Neural progenitor cell (in vitro differentiated cells): ENCODE data around the gene LRRC9.
A peak's percentile ranks its signal among the peaks of the same experiment; 100 is the strongest.

Experiments
- CTCF ChIP-seq: fragments of 200-600 bp; sonication (generic); IDR thresholded peaks from 2 replicates; pipeline ENCODE4 v1.5.1; 2017; ENCODE audit warnings: antibody characterized with exemption, mild to moderate bottlenecking
- EZH2 ChIP-seq: fragments of 200-600 bp; sonication (generic); IDR thresholded peaks from 2 replicates; pipeline ENCODE4 v1.6.1; 2017; ENCODE audit warnings: antibody characterized with exemption, mild to moderate bottlenecking, moderate library complexity
- EZH2phosphoT487 ChIP-seq: fragments of 200-600 bp; sonication (generic); IDR thresholded peaks from 2 replicates; pipeline ENCODE4 v1.6.1; 2017; ENCODE audit warnings: antibody characterized with exemption

- TF ChIP-seq EZH2 = peak; percentile 62
- no peak for TF ChIP-seq CTCF
- TF ChIP-seq EZH2phosphoT487 = peak; percentile 54
Observed at GRCh38 chr14:59870277-59871165, 49.4 kb upstream of the LRRC9 start, which contains the start of gene RTN1.
